Measurements from ENCODE around the gene MYO18A.

Gene MYO18A

GRCh38 chr17:29165261-29165660 is 14.9 kb downstream of the MYO18A start:
- DNase-seq, result no peak
- H3K36me3 ChIP-seq (replicated peaks; ENCODE audit: insufficient read depth, low read length), result no peaks in the 10 kb centered on the region
- no peaks in the 10 kb centered on the region for H3F3A ChIP-seq (ENCODE audit: insufficient read depth, low read length)
- no peak overlapping the region for H3K4me3 ChIP-seq (ENCODE audit: low read length)
- no peaks in the 10 kb centered on the region for H3K4me1 ChIP-seq (ENCODE audit: low read length)
- no peak overlapping the region for H3K9ac ChIP-seq (ENCODE audit: low read length)
- H4K20me1 ChIP-seq (ENCODE audit: insufficient read depth, low read length), result no peaks in the 10 kb centered on the region
- H3K4me2 ChIP-seq (ENCODE audit: low read depth, low read length), result no peak overlapping the region
- H3K79me2 ChIP-seq (ENCODE audit: low read length), result 0 out of 2 replicates have a peak, but pooled peaks cover 5% of the 10 kb centered on the region
- no peaks in the 10 kb centered on the region for H3K9me2 ChIP-seq (replicated peaks; ENCODE audit: insufficient read depth, low read length)
- no peak overlapping the region for H3K27ac ChIP-seq (ENCODE audit: low read length)
- H3K9me3 ChIP-seq (replicated peaks; ENCODE audit: insufficient read depth, low read length), result no peaks in the 10 kb centered on the region
- no peaks in the 10 kb centered on the region for H3K27me3 ChIP-seq (replicated peaks; ENCODE audit: insufficient read depth, low read length)
- H2AFZ ChIP-seq (ENCODE audit: low read length), result no peak overlapping the region
- TF ChIP-seq EZH2 (optimal IDR thresholded peaks at IDR 0.05; ENCODE audit: low read depth, low read length) (no peak), CTCF (IDR thresholded peaks at IDR 0.05; ENCODE audit: low read length) (no peak), EZH2phosphoT487 (IDR thresholded peaks at IDR 0.05; ENCODE audit: low read length) (no peak)

- Histone ChIP-seq H3F3A (ENCODE audit: insufficient read depth, low read length) (no peaks in the 10 kb centered on the region), H3K4me2 (ENCODE audit: low read depth, low read length) (no peak overlapping the region), H3K79me2 (ENCODE audit: low read length) (peaks cover 17% of the 10 kb centered on the region), H3K4me1 (ENCODE audit: low read length) (0 out of 2 replicates have a peak, but pooled peaks cover 4% of the 10 kb centered on the region), H3K9me3 (replicated peaks; ENCODE audit: insufficient read depth, low read length) (no peaks in the 10 kb centered on the region), H3K4me3 (ENCODE audit: low read length) (no peak overlapping the region), H3K9ac (ENCODE audit: low read length) (no peak overlapping the region), H3K9me2 (replicated peaks; ENCODE audit: insufficient read depth, low read length) (no peaks in the 10 kb centered on the region), H3K27me3 (replicated peaks; ENCODE audit: insufficient read depth, low read length) (no peaks in the 10 kb centered on the region), H3K27ac (ENCODE audit: low read length) (no peak overlapping the region), H3K36me3 (replicated peaks; ENCODE audit: insufficient read depth, low read length) (no peaks in the 10 kb centered on the region), H4K20me1 (ENCODE audit: insufficient read depth, low read length) (no peaks in the 10 kb centered on the region), H2AFZ (ENCODE audit: low read length) (no peak overlapping the region)
- TF ChIP-seq EZH2phosphoT487 (IDR thresholded peaks at IDR 0.05; ENCODE audit: low read length) (no peak), CTCF (IDR thresholded peaks at IDR 0.05; ENCODE audit: low read length) (no peak), EZH2 (optimal IDR thresholded peaks at IDR 0.05; ENCODE audit: low read depth, low read length) (no peak)
- DNase-seq, result no peak
Observed at GRCh38 chr17:29163563-29163962, 16.6 kb downstream of the MYO18A start.

- Histone ChIP-seq H3K27ac (ENCODE audit: low read length) (no peak overlapping the region), H2AFZ (ENCODE audit: low read length) (no peak overlapping the region), H3K9me3 (replicated peaks; ENCODE audit: insufficient read depth, low read length) (no peaks in the 10 kb centered on the region), H3K9me2 (replicated peaks; ENCODE audit: insufficient read depth, low read length) (no peaks in the 10 kb centered on the region), H3K27me3 (replicated peaks; ENCODE audit: insufficient read depth, low read length) (no peaks in the 10 kb centered on the region), H3K4me1 (ENCODE audit: low read length) (0 out of 2 replicates have a peak, but pooled peaks cover 4% of the 10 kb centered on the region), H3K36me3 (replicated peaks; ENCODE audit: insufficient read depth, low read length) (no peaks in the 10 kb centered on the region), H3F3A (ENCODE audit: insufficient read depth, low read length) (no peaks in the 10 kb centered on the region), H3K9ac (ENCODE audit: low read length) (no peak overlapping the region), H4K20me1 (ENCODE audit: insufficient read depth, low read length) (no peaks in the 10 kb centered on the region), H3K4me2 (ENCODE audit: low read depth, low read length) (no peak overlapping the region), H3K4me3 (ENCODE audit: low read length) (no peak overlapping the region), H3K79me2 (ENCODE audit: low read length) (peaks cover 23% of the 10 kb centered on the region)
- no peak for TF ChIP-seq EZH2phosphoT487 (IDR thresholded peaks at IDR 0.05; ENCODE audit: low read length)
- no peak for DNase-seq
Observed at GRCh38 chr17:29162909-29163341, 17.3 kb downstream of the MYO18A start.

GRCh38 chr17:29162082-29162908 is 17.9 kb downstream of the MYO18A start:
- H3K9ac ChIP-seq (ENCODE audit: low read length), result no peak overlapping the region
- DNase-seq, result no peak
- no peak overlapping the region for H3K4me2 ChIP-seq (ENCODE audit: low read depth, low read length)
- no peaks in the 10 kb centered on the region for H3F3A ChIP-seq (ENCODE audit: insufficient read depth, low read length)
- no peaks in the 10 kb centered on the region for H4K20me1 ChIP-seq (ENCODE audit: insufficient read depth, low read length)
- H3K9me3 ChIP-seq (replicated peaks; ENCODE audit: insufficient read depth, low read length), result no peaks in the 10 kb centered on the region
- H3K79me2 ChIP-seq (ENCODE audit: low read length), result peaks cover 23% of the 10 kb centered on the region
- no peaks in the 10 kb centered on the region for H3K27me3 ChIP-seq (replicated peaks; ENCODE audit: insufficient read depth, low read length)
- 0 out of 2 replicates have a peak, but pooled peaks cover 4% of the 10 kb centered on the region for H3K4me1 ChIP-seq (ENCODE audit: low read length)
- no peak overlapping the region for H3K27ac ChIP-seq (ENCODE audit: low read length)
- no peaks in the 10 kb centered on the region for H3K36me3 ChIP-seq (replicated peaks; ENCODE audit: insufficient read depth, low read length)
- TF ChIP-seq EZH2phosphoT487 (IDR thresholded peaks at IDR 0.05; ENCODE audit: low read length) (no peak), CTCF (IDR thresholded peaks at IDR 0.05; ENCODE audit: low read length) (no peak), EZH2 (optimal IDR thresholded peaks at IDR 0.05; ENCODE audit: low read depth, low read length) (no peak)
- no peak overlapping the region for H2AFZ ChIP-seq (ENCODE audit: low read length)
- no peaks in the 10 kb centered on the region for H3K9me2 ChIP-seq (replicated peaks; ENCODE audit: insufficient read depth, low read length)
- H3K4me3 ChIP-seq (ENCODE audit: low read length), result no peak overlapping the region
